Activated naive CD8-positive, alpha-beta T cell treated with anti-CD3 and anti-CD28 coated beads, Interleukin-2, amount 10 ng/mL, durations not matched to agents 7 days and 5 days (primary cell): ENCODE measurements around the gene COL17A1. TPM values are rescaled to one million over a fixed set of nuclear protein-coding genes. Genes with fewer than 3 reads are reported as not detected.

Experiments used
- ATAC-seq: fragments of 150-1000 bp; cut with Tn5 transposase; one replicate; pipeline ENCODE4 v1.10.0; 2021; ENCODE audit warnings: low read depth, moderate library complexity
- POLR2A ChIA-PET: fragments of 350-600 bp; sonication (Branson Sonifier 250); formaldehyde crosslinking; loops from one replicate; lab custom pipeline; 2021; ENCODE audit warnings: antibody characterized with exemption; lab: Charles Lee
- DNase-seq: peaks from one replicate; pipeline ENCODE4 v3.0.0; 2021
- H3K27ac Mint-ChIP-seq: one replicate; pipeline ENCODE4 v1.8.0; 2022; ENCODE audit warnings: mild to moderate bottlenecking, mixed read lengths
- H3K27me3 Mint-ChIP-seq: one replicate; pipeline ENCODE4 v1.8.0; 2022; ENCODE audit warnings: mild to moderate bottlenecking, moderate library complexity, mixed read lengths
- H3K36me3 Mint-ChIP-seq: one replicate; pipeline ENCODE4 v1.8.0; 2021; ENCODE audit warnings: mild to moderate bottlenecking, mixed read lengths
- H3K4me1 Mint-ChIP-seq: one replicate; pipeline ENCODE4 v1.8.0; 2021; ENCODE audit warnings: mixed read lengths
- H3K4me3 Mint-ChIP-seq: one replicate; pipeline ENCODE4 v1.8.0; 2022; ENCODE audit warnings: mild to moderate bottlenecking, moderate library complexity, mixed read lengths
- H3K9me3 Mint-ChIP-seq: one replicate; pipeline ENCODE4 v1.8.0; 2021; ENCODE audit warnings: mixed read lengths
- total RNA-seq, 2 experiments: library from RNA; stranded (reverse); gene quantifications; one replicate each; pipeline ENCODE4 v1.2.3, GENCODE V29; 2021

COL17A1 gene
- total RNA-seq, 2 experiments from 2014 or later: not detected

- DNase-seq (no peak), ATAC-seq (no peak)
- H3K27me3 Mint-ChIP-seq: no peaks in the 10 kb centered on the region
- no peaks in the 10 kb centered on the region for H3K9me3 Mint-ChIP-seq
- no peaks in the 10 kb centered on the region for H3K4me1 Mint-ChIP-seq
- H3K27ac Mint-ChIP-seq: no peak overlapping the region
- H3K4me3 Mint-ChIP-seq: no peak overlapping the region
- no peaks in the 10 kb centered on the region for H3K36me3 Mint-ChIP-seq
- POLR2A ChIA-PET: no interaction called here
Observed at GRCh38 chr10:104057717-104058116, 28.0 kb downstream of the COL17A1 start.

- H3K36me3 Mint-ChIP-seq: no peaks in the 10 kb centered on the region
- H3K4me3 Mint-ChIP-seq: no peak overlapping the region
- H3K4me1 Mint-ChIP-seq: no peaks in the 10 kb centered on the region
- H3K9me3 Mint-ChIP-seq: no peaks in the 10 kb centered on the region
- DNase-seq: no peak
- POLR2A ChIA-PET: no interaction called here
- ATAC-seq: no peak
- H3K27me3 Mint-ChIP-seq: no peaks in the 10 kb centered on the region
- no peak overlapping the region for H3K27ac Mint-ChIP-seq
Observed at GRCh38 chr10:104056619-104057273, 28.9 kb downstream of the COL17A1 start.

- no peak for ATAC-seq
Observed at GRCh38 chr10:104054430-104054829, 31.2 kb downstream of the COL17A1 start.

GRCh38 chr10:104053201-104053600 is 32.5 kb downstream of the COL17A1 start:
- H3K36me3 Mint-ChIP-seq: no peaks in the 10 kb centered on the region
- no peaks in the 10 kb centered on the region for H3K27me3 Mint-ChIP-seq
- DNase-seq: no peak
- POLR2A ChIA-PET: no interaction called here
- no peaks in the 10 kb centered on the region for H3K4me1 Mint-ChIP-seq
- ATAC-seq: no peak
- H3K4me3 Mint-ChIP-seq: no peak overlapping the region
- H3K27ac Mint-ChIP-seq: no peak overlapping the region
- H3K9me3 Mint-ChIP-seq: no peaks in the 10 kb centered on the region

More at GRCh38 chr10:104054430-104054829, 31.2 kb downstream of the COL17A1 start:
- Mint-ChIP-seq H3K9me3 (no peaks in the 10 kb centered on the region), H3K27me3 (no peaks in the 10 kb centered on the region), H3K4me1 (no peaks in the 10 kb centered on the region), H3K4me3 (no peak overlapping the region), H3K27ac (no peak overlapping the region), H3K36me3 (no peaks in the 10 kb centered on the region)
- POLR2A ChIA-PET: no interaction called here
- DNase-seq: no peak

GRCh38 chr10:104052431-104052830 is 33.2 kb downstream of the COL17A1 start:
- POLR2A ChIA-PET: no interaction called here

GRCh38 chr10:104049504-104050250 is 36.0 kb downstream of the COL17A1 start:
- Mint-ChIP-seq H3K36me3 (no peaks in the 10 kb centered on the region), H3K4me1 (no peaks in the 10 kb centered on the region), H3K27me3 (peaks cover 2% of the 10 kb centered on the region), H3K27ac (no peak overlapping the region), H3K4me3 (no peak overlapping the region), H3K9me3 (no peaks in the 10 kb centered on the region)
- no peak for ATAC-seq
- POLR2A ChIA-PET: no interaction called here
- no peak for DNase-seq

More at GRCh38 chr10:104052431-104052830, 33.2 kb downstream of the COL17A1 start:
- ATAC-seq (no peak), DNase-seq (no peak)
- H3K9me3 Mint-ChIP-seq: no peaks in the 10 kb centered on the region
- H3K4me1 Mint-ChIP-seq: no peaks in the 10 kb centered on the region
- no peak overlapping the region for H3K27ac Mint-ChIP-seq
- H3K36me3 Mint-ChIP-seq: no peaks in the 10 kb centered on the region
- H3K4me3 Mint-ChIP-seq: no peak overlapping the region
- H3K27me3 Mint-ChIP-seq: no peaks in the 10 kb centered on the region

- no peak overlapping the region for H3K4me3 Mint-ChIP-seq
- no peak overlapping the region for H3K27ac Mint-ChIP-seq
- peaks cover 2% of the 10 kb centered on the region for H3K27me3 Mint-ChIP-seq
- H3K9me3 Mint-ChIP-seq: no peaks in the 10 kb centered on the region
- POLR2A ChIA-PET: no interaction called here
- DNase-seq: no peak
- H3K4me1 Mint-ChIP-seq: peaks cover 2% of the 10 kb centered on the region
- H3K36me3 Mint-ChIP-seq: no peaks in the 10 kb centered on the region
- ATAC-seq: no peak
Observed at GRCh38 chr10:104046651-104047050, 39.0 kb downstream of the COL17A1 start.

- H3K27ac Mint-ChIP-seq: no peak overlapping the region
- H3K4me3 Mint-ChIP-seq: no peak overlapping the region
- peaks cover 2% of the 10 kb centered on the region for H3K4me1 Mint-ChIP-seq
- no peak for ATAC-seq
- no peaks in the 10 kb centered on the region for H3K36me3 Mint-ChIP-seq
- DNase-seq: no peak
- H3K9me3 Mint-ChIP-seq: no peaks in the 10 kb centered on the region
- POLR2A ChIA-PET: no interaction called here
- peaks cover 2% of the 10 kb centered on the region for H3K27me3 Mint-ChIP-seq
Observed at GRCh38 chr10:104045151-104046089, 40.3 kb downstream of the COL17A1 start.

GRCh38 chr10:104043854-104044253 is 41.8 kb downstream of the COL17A1 start:
- Mint-ChIP-seq H3K4me3 (no peak overlapping the region), H3K4me1 (peaks cover 2% of the 10 kb centered on the region), H3K36me3 (no peaks in the 10 kb centered on the region), H3K9me3 (no peaks in the 10 kb centered on the region), H3K27ac (no peak overlapping the region), H3K27me3 (peaks cover 2% of the 10 kb centered on the region)
- DNase-seq (no peak), ATAC-seq (no peak)
- POLR2A ChIA-PET: no interaction called here

- Mint-ChIP-seq H3K36me3 (no peaks in the 10 kb centered on the region), H3K4me1 (peaks cover 2% of the 10 kb centered on the region), H3K27me3 (peaks cover 2% of the 10 kb centered on the region), H3K9me3 (no peaks in the 10 kb centered on the region), H3K4me3 (no peak overlapping the region), H3K27ac (no peak overlapping the region)
- DNase-seq: no peak
- no peak for ATAC-seq
- POLR2A ChIA-PET: no interaction called here
Observed at GRCh38 chr10:104043185-104043830, 42.4 kb downstream of the COL17A1 start.

- POLR2A ChIA-PET: no interaction called here
- DNase-seq (no peak), ATAC-seq (no peak)
- no peaks in the 10 kb centered on the region for H3K36me3 Mint-ChIP-seq
- no peak overlapping the region for H3K4me3 Mint-ChIP-seq
- H3K4me1 Mint-ChIP-seq: peaks cover 2% of the 10 kb centered on the region
- H3K27ac Mint-ChIP-seq: no peak overlapping the region
- H3K27me3 Mint-ChIP-seq: peaks cover 2% of the 10 kb centered on the region
- no peaks in the 10 kb centered on the region for H3K9me3 Mint-ChIP-seq
Observed at GRCh38 chr10:104041891-104042535, 43.7 kb downstream of the COL17A1 start.

- Mint-ChIP-seq H3K4me3 (no peak overlapping the region), H3K36me3 (no peaks in the 10 kb centered on the region), H3K4me1 (peaks cover 2% of the 10 kb centered on the region), H3K27me3 (no peaks in the 10 kb centered on the region), H3K27ac (no peak overlapping the region), H3K9me3 (no peaks in the 10 kb centered on the region)
- ATAC-seq (no peak), DNase-seq (no peak)
- POLR2A ChIA-PET: no interaction called here
Observed at GRCh38 chr10:104040862-104041789, 44.6 kb downstream of the COL17A1 start.
